Lower leg skin (tissue), 3 donors: Measurements from ENCODE around the gene PLXDC1.

Source experiments
- POLR2A ChIP-seq, 2 donors: fragments of 450-650 bp; IDR thresholded peaks; one replicate each; pipeline ENCODE4 v1.6.1; 2016 to 2017; ENCODE audit warnings: antibody characterized with exemption in 2 of 2, mild to moderate bottlenecking in 1 of 2, moderate library complexity in 1 of 2
- TF ChIP-seq, protein P1 (sequence below), 3 donors: fragments of 450-650 bp; IDR thresholded peaks; one replicate each; pipeline ENCODE4 v1.5.1; 2016; ENCODE audit warnings: antibody characterized with exemption in 3 of 3, mild to moderate bottlenecking in 3 of 3, moderate library complexity in 2 of 3

DNA sequence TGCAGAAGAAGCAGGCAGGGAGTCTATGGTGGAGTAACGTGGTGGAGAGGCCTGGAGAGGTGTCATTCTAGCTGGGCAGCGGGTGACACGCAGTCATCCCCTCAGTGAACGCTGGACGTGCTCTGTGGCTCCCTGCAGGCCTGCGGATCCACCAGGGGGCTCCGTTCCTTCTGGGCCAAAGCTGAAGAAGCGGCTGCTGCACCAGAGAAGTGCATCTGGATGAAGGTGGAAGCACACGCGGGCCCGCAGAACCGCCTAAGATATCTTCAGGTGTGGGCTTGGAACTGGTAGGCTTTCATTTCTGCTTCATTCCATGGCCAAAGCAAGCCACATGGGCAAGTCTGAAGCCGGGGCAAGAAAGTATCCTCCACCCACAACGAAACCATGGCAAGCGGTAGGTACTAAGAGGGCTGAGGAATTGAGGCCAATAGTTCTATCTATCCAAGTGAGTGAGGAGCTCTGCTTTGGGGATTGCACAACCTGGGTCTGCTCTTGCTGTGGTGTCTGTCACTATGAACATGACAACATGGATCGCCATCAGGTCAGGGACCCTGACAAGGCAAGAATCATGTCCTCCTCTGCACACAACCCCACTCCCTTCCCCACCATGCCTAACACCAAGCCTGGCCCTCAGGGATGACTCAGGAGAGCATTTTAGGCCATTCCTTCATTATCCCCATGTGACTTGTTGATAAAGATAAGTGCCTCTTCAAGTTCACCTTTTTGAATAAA lies 105.3 kb downstream of the PLXDC1 start:
- TF ChIP-seq, protein P1, sequence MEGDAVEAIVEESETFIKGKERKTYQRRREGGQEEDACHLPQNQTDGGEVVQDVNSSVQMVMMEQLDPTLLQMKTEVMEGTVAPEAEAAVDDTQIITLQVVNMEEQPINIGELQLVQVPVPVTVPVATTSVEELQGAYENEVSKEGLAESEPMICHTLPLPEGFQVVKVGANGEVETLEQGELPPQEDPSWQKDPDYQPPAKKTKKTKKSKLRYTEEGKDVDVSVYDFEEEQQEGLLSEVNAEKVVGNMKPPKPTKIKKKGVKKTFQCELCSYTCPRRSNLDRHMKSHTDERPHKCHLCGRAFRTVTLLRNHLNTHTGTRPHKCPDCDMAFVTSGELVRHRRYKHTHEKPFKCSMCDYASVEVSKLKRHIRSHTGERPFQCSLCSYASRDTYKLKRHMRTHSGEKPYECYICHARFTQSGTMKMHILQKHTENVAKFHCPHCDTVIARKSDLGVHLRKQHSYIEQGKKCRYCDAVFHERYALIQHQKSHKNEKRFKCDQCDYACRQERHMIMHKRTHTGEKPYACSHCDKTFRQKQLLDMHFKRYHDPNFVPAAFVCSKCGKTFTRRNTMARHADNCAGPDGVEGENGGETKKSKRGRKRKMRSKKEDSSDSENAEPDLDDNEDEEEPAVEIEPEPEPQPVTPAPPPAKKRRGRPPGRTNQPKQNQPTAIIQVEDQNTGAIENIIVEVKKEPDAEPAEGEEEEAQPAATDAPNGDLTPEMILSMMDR (IDR thresholded peaks at IDR 0.05) = no peak
- TF ChIP-seq POLR2A (IDR thresholded peaks at IDR 0.05) = no peak
